Measurements from ENCODE around the gene TNFSF10.

TNFSF10 gene

DNA sequence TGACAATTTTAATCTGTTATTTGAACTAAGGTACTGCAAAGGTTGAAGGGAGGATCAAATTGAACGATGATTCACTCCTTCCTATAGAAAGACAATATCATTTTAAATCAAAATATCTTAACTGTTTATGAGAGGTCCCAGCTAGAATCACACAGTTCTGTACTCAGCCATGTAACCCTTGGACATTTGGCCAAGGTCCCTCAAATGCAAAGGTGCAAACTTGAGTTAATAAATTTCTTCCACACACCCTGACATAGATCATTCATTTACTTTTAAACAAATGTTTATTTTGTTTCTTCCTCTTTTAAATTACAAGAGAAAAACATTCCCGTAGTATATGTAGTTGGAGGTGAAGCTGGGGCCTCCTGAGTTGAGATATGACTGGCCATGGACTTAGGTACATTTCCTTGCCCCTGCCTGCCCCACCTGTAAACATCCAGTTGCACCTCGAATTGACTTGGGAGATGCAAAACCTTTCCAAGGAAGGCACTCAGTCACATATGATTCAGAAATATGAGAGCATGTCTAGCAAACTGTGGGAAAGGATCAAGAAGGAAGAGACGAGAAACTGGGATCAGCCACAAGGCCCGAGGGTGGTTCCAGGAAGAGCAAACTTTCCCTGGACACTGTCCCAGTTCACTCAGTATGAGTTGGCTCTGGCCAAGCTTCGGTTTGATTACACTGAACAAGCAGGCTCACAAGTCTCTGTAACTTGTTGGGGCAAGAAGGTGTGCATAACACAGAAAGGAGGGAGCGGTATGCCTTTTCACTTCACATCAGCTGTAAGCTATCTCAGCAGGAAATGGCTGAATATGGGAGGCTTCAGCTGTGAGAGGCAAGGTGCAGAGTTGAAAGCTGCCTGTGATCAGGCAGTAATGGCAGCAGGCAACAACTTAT is 6.7 kb downstream of the TNFSF10 start:
- DNase-seq, result peak in 1 of 3 donors; percentile 45

DNA sequence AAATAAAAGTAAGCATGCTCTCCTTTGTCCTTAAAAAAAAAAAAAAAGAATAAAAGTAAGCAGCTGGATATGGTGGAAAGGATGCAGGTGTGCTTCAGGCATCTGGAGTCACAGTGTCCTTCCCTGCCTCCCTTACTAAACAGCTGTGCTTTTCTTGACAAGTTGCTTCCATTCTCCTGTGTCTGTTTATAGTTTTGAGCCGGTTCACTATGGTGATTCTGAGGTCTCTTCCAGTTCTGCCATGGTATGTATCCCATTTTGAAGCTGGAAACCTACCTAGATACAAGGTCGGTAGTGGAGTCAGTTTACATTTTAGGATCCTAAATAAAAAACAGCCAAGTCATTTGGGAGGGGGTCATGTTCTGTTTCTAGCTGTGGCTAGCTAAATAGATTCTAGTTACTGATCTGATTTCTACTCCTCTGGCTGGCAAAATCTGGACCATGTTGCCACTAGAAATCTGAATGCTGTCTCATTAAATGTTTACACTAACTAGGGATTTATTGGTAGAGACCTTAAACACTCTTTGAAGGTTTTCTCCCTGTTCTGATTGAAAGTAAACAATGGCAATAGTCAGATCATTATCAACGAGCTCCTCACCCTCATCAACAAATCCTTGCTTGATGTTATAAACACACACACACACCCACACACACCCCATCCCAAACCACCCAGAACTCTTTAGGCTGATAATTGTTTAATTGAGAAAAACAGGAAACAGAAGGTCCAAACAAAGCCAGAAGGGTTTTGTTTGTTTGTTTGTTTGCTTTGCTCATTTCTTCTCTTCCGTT is 7.9 kb downstream of the TNFSF10 start:
- peak in 1 of 3 donors; percentile 17 for DNase-seq

DNA sequence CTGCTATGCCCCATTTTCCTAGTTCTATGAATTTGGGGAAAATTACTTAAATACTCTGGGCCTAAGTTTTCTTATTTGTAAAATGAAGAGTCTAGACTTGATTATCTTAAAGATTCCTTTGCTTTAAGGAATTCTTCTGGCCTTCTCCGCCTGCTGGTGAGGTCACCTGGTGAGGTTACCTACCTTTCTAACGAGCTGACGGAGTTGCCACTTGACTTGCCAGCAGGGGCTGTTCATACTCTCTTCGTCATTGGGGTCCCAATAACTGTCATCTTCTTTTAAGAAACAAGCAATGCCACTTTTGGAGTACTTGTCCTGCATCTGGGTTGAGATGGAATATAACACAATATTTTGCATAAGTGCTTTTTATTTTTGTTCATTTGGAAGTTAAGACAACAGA is 8.6 kb downstream of the TNFSF10 start:
- DNase-seq, result no peak

DNA sequence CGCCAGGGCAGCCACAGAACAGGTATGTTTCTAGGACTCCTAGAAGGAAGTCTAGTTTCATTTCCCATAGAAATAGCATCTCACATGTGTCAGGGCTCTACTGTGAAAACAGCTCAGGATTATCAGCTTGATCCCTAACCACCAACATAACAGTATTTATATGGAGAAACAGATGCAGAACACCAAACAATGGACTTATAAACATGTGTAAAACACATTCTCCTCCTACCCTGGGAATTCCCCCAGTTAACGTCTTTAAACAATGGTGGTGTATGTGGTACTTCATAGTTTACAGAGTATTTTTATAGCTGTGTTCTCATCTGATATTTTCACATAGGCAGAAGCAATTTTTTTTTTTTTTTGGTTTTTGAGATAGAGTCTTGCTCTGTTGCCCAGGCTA is 9.7 kb downstream of the TNFSF10 start:
- peak in 1 of 3 donors; percentile 34 for DNase-seq

DNA sequence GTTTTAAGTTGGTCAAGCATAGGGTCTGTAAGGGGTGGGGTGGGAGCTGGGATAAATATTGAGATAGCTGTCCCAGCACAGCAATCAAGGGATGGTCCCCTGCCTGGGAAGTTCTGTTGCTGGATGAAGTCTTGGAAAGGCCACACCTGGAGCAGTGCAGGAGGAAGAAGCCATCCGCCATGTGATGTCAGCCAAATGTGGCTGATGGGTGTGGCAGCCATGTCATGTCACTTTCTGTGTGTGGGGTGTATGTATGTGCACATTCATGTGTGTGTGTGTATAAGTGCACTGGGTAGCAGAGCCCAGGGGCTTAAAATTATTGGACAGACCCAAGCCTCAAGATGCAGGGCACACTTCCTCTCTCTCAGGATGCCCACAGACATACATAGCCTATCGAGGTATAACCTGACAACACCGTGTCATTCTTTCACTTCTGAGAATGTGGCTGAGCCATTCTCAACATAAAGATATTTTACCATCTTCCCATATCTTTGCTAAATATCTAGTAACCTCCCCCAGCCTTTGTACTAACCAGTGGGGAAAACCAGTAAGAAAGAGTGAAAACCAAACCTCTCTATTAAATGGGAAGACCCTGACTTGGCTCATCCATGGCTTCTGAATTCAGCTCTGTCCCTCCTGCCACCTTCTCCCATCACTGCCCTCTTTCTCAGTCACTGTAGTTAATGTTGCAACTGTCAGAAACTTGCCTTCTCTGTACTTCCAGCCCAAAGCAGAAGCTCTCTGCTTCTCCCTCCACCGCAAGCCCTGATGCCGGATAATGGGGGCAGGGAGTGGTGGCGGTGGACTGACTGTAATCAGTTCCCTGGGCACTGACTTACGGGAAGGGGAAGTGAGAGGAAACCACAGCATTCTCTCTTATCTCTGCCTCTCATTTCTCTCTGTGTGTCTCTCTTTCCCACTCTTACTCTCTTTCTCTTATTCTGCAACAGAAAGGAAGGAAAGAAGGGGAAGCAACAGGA is 11.2 kb downstream of the TNFSF10 start:
- peak; percentile 90 to 94 (median 91) for DNase-seq

DNA sequence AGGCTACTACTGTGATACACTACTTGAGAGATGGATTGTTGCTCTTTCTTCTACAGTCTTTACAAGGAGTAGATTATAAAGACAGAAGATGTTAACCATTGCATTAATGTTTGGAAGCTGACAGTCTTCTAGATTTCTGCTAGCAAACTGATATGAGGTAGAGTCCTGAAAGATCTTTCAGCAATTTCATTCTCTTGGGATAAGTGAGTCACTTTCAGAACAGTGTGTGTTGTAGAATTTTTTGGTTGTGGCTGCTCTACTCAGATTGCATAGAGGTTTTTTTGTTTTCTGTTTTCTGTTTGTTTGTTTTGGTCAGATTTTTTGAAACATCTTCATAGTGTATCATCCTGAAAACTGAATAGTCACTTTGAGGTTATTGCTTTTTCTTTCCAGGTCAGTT is 17.1 kb downstream of the TNFSF10 start:
- DNase-seq, result no peak

DNA sequence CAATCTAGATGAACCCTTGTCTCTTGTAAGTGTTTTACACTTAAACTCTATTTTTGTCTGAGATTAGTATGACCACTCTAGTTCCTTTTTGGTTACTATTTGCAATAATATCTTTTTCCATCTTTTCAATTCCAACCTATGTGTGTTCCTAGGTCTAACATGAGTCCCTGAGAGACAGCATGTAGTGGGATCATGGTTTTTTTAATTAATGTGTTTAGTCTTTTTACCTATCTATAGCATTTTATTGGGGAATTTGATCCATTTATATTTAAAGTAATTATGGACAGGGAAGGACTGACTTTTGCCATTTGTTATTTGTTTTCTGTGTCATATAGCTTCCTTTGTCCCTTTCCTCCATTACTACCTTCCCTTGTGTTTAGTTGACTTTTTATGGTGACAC is 21.7 kb downstream of the TNFSF10 start:
- DNase-seq, result no peak

DNA sequence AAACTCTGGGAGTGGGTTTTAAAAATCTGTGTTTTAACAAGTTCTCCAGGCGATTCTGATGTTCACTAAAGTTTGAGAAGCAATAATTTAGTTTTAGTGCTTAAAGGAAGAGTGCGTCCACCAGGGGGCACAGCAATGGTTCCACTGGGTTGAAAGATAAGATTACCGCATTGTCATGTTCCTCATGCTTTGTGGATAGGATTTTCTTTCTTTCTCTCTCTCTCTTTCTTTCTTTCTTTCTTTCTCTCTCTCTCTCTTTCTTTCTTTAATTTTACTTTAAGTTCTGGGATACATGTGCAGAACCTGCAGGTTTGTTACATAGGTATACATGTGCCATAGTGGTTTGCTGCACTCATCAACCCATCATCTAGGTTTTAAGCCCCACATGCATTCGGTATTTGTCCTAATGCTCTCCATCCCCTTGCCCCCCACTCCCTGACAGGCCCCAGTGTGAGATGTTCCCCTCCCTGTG is 33.0 kb downstream of the TNFSF10 start:
- DNase-seq, result peak; percentile 87 to 94 (median 92)

DNA sequence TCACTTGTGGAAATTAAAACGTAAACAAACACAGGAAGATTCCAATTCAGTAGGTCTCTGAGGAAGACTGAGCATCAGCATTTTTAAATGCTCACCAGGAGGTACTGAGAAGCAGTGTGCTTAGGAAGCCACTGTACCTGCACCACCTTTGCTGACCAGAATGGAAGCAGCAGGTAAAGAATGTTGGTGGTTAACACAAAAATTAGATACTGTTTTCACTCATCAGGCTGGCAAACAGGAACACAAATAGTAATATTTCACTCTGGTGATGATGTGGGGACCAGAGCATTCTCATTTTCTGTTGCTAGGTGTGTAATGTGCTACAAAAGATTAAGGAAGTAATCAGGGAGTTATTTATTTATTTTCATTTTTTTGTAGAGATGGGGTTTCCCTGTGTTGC is 45.1 kb downstream of the TNFSF10 start:
- no peak for DNase-seq

DNA sequence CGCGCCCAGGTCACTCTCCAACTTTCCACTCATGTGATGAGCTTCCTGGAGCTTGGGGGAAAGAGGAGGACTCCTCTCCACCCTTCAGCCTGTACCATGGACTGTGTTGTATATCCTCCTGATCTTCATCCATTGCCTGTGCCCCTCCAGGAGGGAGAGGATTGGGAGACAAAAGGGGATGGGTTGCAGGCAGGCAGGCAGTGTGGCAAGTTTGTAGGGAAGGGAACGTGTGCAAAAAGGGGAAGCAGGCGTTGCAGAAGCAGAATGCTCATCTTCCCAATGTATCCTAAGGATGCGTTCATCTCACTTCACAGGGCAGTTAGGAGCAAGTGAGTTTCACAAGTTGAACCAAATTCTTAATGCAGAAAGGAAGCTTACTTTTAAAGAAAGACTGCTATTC is 46.9 kb downstream of the TNFSF10 start:
- peak; percentile 60 to 64 (median 64) for DNase-seq

DNA sequence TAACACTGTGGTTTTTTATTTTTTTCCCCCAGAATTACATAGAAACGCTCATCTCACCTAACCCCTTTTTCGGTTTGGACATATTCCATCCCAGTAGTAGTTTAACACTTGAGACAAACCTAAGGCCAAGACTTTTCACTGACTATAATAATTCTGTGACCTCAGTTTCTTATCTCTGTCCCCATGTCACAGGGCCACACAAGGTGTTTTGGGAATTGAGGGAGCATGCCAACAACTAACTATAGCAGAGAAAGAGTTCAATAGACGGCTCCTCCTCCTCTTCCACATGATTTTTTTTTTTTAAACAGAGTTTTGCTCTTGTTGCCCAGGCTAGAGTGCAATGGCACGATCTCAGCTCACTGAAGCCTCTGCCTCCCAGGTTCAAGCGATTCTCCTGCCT is 47.5 kb downstream of the TNFSF10 start:
- DNase-seq, result no peak

DNA sequence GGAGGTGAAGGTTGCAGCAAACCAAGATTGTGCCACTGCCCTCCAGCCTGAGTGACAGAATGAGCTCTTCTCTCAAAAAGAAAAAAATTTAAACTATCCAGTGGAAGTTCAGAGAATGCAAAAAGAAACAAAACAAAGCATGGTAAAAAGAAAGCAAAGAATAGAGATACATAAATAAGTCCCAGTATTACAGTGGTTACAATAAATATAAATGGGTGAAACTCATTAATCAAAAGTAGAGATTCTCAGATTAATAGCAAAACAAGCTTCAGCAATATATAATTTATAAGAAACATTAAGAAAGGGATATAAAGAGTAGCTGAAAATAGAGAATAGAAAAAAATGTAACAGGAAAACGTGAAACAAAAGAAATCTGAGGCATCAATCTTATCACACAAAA is 51.3 kb downstream of the TNFSF10 start:
- DNase-seq, result no peak

DNA sequence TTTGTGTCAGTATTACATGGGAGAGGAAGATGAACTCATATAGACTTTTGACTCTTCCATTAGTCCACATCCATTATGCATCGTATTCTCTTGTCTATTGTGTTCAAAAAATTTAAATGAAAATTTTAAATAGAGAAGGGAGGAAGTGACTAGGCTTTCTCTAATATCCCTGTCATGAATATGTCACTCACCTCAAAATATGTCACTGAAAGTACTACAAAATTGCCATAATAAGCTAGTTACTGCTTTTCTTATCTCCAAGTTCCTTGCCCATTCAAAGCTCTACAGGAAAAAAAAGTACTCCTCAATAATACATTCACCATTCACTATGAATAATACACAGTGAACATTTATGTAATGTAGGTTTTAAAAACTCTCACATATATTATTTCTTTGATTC is 52.6 kb downstream of the TNFSF10 start:
- no peak for DNase-seq

DNA sequence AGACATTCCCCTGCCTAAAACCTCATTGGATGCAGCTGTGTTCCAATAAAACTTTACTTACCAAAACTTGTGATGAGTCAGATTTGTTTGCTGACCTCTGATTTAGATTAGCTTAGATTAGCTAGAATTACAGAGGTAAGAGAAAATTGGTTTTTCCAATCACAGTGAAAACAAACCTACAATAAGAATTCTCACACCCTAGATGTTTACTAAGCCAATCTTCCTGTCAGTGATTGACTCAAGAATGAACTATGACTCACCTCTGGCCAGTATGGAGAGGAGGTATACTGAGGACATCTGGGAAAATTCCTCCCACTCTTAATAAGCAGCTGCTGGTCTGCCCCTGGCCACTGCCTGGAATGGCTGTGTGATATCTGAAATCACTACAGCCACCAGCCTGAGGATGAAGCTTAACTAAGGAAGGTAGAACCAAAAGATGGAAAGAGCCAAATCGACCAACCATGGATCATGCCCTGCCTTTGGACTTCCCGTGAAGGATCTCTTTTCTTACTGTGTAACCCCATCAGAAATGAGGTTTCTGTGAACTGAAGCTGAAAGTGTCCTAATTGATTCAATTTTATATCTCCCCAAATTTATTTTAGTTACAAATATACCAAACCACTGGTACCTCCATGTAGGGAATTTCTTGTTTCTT is 55.9 kb downstream of the TNFSF10 start:
- DNase-seq, result peak; percentile 50 to 68 (median 59)

DNA sequence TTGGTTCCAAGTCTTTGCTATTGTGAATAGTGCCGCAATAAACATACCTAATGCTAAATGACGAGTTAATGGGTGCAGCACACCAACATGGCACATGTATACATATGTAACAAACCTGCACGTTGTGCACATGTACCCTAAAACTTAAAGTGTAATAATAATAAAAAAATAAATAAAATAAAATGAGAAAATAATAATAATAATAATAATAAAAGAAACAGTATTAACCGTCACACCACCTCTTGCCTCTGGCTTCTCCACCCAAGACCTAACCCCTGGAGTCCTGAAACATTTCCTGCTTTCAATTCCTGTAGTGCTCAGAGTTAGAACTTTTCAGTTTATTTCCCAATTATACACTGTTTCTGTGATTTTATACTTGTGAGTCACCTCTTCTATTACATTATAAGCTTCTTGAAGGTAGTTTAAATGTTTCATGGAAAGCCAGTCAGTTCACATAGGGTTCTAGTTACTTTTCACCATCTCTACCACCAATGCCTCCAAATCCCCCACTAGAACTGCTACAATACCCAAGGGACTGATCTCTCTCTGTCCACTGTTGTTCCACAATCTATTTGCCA is 56.6 kb downstream of the TNFSF10 start:
- DNase-seq, result no peak

DNA sequence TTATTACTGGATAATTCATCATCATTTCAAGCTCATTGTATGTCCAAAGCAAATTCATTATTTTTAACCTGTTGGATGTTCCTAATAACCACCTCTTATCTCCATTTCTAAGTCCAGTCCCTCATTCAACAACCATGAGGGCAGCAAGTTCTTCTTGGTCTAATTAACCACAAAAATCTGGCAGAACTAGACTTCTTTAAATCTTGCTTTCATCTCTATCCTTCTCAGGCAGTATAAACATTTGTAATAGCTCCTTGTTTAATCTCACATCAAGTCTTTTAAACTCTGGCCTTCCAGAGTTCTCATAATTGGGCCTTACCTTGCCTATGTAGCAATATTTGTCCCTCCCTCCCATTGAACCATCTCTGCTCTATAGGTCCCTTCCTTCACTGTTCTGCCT is 57.9 kb downstream of the TNFSF10 start:
- no peak for DNase-seq

DNA sequence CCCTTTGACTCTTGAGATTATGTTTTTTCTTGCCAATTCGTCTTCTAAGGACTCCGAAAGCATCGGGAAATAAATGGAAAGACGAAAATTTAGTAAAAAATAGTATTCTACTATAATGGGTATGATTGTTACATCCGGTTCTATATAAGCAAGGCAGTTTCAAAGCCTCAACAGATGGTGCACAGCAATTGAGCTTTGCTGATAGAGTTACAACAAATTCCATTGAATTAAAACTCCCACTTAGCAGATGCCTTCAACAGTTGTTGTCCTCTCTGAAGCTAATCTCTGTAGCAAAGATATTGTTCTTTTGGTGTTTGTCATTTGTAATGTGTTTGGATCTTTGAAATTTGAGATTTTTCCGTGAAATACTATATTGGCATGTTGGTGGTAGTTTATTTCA is 58.9 kb downstream of the TNFSF10 start:
- DNase-seq, result no peak

DNA sequence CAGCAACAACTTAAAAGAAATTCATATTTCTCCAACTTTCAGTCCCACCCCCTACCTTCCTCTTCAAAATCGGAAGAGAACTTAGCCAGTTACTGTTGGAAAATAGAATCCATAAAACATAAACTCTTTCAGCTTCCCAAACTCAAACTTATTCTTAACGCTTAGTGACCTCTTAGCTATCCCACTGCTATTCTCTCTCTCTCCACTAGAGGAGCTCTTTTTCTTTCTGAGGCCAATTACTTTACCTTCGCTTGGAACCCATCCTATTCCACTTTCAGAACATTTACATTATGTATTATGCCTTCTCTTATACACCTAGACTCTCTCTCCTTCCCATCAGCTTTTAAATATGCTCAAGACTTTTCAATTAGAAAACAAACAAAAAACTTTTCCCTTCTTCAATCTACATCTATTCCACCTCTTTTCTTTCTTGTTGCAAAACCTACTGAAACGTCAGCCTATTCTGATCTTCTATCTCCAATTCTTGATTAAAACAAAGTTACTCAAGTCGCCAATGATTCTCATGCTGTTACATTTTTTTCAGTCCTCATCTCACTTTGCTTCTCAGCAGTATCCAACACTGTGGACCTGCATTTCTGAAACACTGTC is 61.6 kb downstream of the TNFSF10 start:
- peak; percentile 51 to 67 (median 67) for DNase-seq

DNA sequence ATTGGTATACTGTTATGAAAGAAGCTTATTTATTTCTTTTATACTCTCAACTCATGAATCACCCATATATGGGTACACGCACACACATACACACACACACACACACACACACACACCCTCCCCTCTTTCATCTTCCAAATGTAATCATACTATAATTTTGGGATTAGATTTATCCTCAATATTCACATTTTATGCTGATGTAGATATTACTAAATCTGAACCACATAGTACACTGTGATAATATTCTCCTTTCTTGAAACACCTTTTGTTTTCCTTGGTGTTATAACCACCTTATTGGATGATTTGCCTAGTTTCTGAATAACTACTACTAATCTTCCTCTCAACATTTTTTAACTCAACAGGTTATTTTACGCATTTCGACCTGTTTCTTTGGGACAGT is 66.8 kb downstream of the TNFSF10 start:
- no peak for DNase-seq

All from suppressor macrophage treated with lipopolysaccharide for 1 hour (primary cell).